ENCODE measurements around the gene RNF207.
A peak's percentile ranks its signal among the peaks of the same experiment; 100 is the strongest.

Gene RNF207

GRCh38 chr1:6176779-6177178 is 29.1 kb upstream of the RNF207 start:
- Histone ChIP-seq H3K18ac (ENCODE audit: low read depth in 1 of 2, low read length in 2 of 2) (no peak overlapping the region), H3K4me2 (ENCODE audit: low read length, poor library complexity, severe bottlenecking) (no peak overlapping the region), H2AK5ac (ENCODE audit: low read length, severe bottlenecking) (no peak overlapping the region), H3K4me3 (ENCODE audit: insufficient read depth in 1 of 2, low read depth in 1 of 2, low read length in 2 of 2) (no peak overlapping the region), H4K8ac (ENCODE audit: low read length) (no peak overlapping the region), H3K9me3 (ENCODE audit: control insufficient read depth, low read length) (peaks cover 6% of the 10 kb centered on the region), H2BK12ac (ENCODE audit: low read length in 2 of 2) (no peak overlapping the region), H3K27ac (ENCODE audit: low read length, poor library complexity, severe bottlenecking) (no peak overlapping the region), H3K23ac (ENCODE audit: low read length in 2 of 2) (no peak overlapping the region), H3K27me3 (ENCODE audit: control insufficient read depth in 1 of 2, insufficient read depth in 1 of 2, low read length in 2 of 2) (peaks cover 64 to 73% of the 10 kb centered on the region in 2 experiments), H3K4ac (ENCODE audit: low read depth in 1 of 2, low read length in 2 of 2) (no peak overlapping the region), H2BK5ac (ENCODE audit: low read depth, low read length, poor library complexity, severe bottlenecking) (no peak overlapping the region), H3K4me1 (ENCODE audit: control insufficient read depth, insufficient read depth, low read depth, low read length) (peaks cover 24% of the 10 kb centered on the region), H3K9ac (ENCODE audit: low read length) (no peak overlapping the region), H2BK15ac (ENCODE audit: low read depth, poor library complexity, severe bottlenecking) (no peak overlapping the region), H3K14ac (ENCODE audit: low read length in 2 of 2) (no peak overlapping the region), H3K36me3 (ENCODE audit: control insufficient read depth in 1 of 2, insufficient read depth in 2 of 2, low read depth in 1 of 2, low read length in 2 of 2) (no peaks in the 10 kb centered on the region), H2BK120ac (ENCODE audit: low read depth, low read length) (no peak overlapping the region), H2AFZ (ENCODE audit: low read depth, low read length) (no peak overlapping the region), H4K91ac (ENCODE audit: low read length) (no peak overlapping the region), H3K79me1 (replicated peaks; ENCODE audit: low read length, poor library complexity, severe bottlenecking) (no peaks in the 10 kb centered on the region)
- no peak for DNase-seq
- 69% methylated on average over 4 of the region's 5 CpGs for WGBS

GRCh38 chr1:6177681-6178380 is 28.1 kb upstream of the RNF207 start:
- H3K18ac ChIP-seq (ENCODE audit: low read depth in 1 of 2, low read length in 2 of 2) = no peak overlapping the region
- no peak for DNase-seq
- no peak overlapping the region for H2AK5ac ChIP-seq (ENCODE audit: low read length, severe bottlenecking)
- H3K14ac ChIP-seq (ENCODE audit: low read length in 2 of 2) = no peak overlapping the region
- no peak overlapping the region for H3K9ac ChIP-seq (ENCODE audit: low read length)
- H3K4me3 ChIP-seq (ENCODE audit: insufficient read depth in 1 of 2, low read depth in 1 of 2, low read length in 2 of 2) = no peak overlapping the region
- H3K23ac ChIP-seq (ENCODE audit: low read length in 2 of 2) = no peak overlapping the region
- H3K27me3 ChIP-seq (ENCODE audit: control insufficient read depth in 1 of 2, insufficient read depth in 1 of 2, low read length in 2 of 2) = peaks cover 62 to 65% of the 10 kb centered on the region in 2 experiments
- H2BK12ac ChIP-seq (ENCODE audit: low read length in 2 of 2) = no peak overlapping the region
- H2BK15ac ChIP-seq (ENCODE audit: low read depth, poor library complexity, severe bottlenecking) = no peak overlapping the region
- no peak overlapping the region for H2AFZ ChIP-seq (ENCODE audit: low read depth, low read length)
- peaks cover 6% of the 10 kb centered on the region for H3K9me3 ChIP-seq (ENCODE audit: control insufficient read depth, low read length)
- H3K79me1 ChIP-seq (replicated peaks; ENCODE audit: low read length, poor library complexity, severe bottlenecking) = no peaks in the 10 kb centered on the region
- peaks cover 24% of the 10 kb centered on the region for H3K4me1 ChIP-seq (ENCODE audit: control insufficient read depth, insufficient read depth, low read depth, low read length)
- no peaks in the 10 kb centered on the region for H3K36me3 ChIP-seq (ENCODE audit: control insufficient read depth in 1 of 2, insufficient read depth in 2 of 2, low read depth in 1 of 2, low read length in 2 of 2)
- H3K4ac ChIP-seq (ENCODE audit: low read depth in 1 of 2, low read length in 2 of 2) = no peak overlapping the region
- 78% methylated on average over 18 of the region's 18 CpGs for WGBS
- H3K27ac ChIP-seq (ENCODE audit: low read length, poor library complexity, severe bottlenecking) = no peak overlapping the region
- no peak overlapping the region for H4K8ac ChIP-seq (ENCODE audit: low read length)
- H3K4me2 ChIP-seq (ENCODE audit: low read length, poor library complexity, severe bottlenecking) = no peak overlapping the region
- H4K91ac ChIP-seq (ENCODE audit: low read length) = no peak overlapping the region
- no peak overlapping the region for H2BK5ac ChIP-seq (ENCODE audit: low read depth, low read length, poor library complexity, severe bottlenecking)
- no peak overlapping the region for H2BK120ac ChIP-seq (ENCODE audit: low read depth, low read length)

- H3K4me1 ChIP-seq (ENCODE audit: control insufficient read depth, insufficient read depth, low read depth, low read length) = peaks cover 32% of the 10 kb centered on the region
- no peak overlapping the region for H2AK5ac ChIP-seq (ENCODE audit: low read length, severe bottlenecking)
- H3K36me3 ChIP-seq (ENCODE audit: control insufficient read depth in 1 of 2, insufficient read depth in 2 of 2, low read depth in 1 of 2, low read length in 2 of 2) = peaks cover under 1 to 4% of the 10 kb centered on the region in 2 experiments
- 18% methylated on average over 33 of the region's 51 CpGs for WGBS
- H3K27me3 ChIP-seq (ENCODE audit: control insufficient read depth in 1 of 2, insufficient read depth in 1 of 2, low read length in 2 of 2) = peaks cover 54 to 57% of the 10 kb centered on the region in 2 experiments
- H3K9ac ChIP-seq (ENCODE audit: low read length) = no peak overlapping the region
- no peak overlapping the region for H2BK12ac ChIP-seq (ENCODE audit: low read length in 2 of 2)
- H3K23ac ChIP-seq (ENCODE audit: low read length in 2 of 2) = peak overlapping the region in 1 of 2 experiments; percentile 29
- no peak overlapping the region for H3K4me3 ChIP-seq (ENCODE audit: insufficient read depth in 1 of 2, low read depth in 1 of 2, low read length in 2 of 2)
- no peak overlapping the region for H2BK120ac ChIP-seq (ENCODE audit: low read depth, low read length)
- H3K79me1 ChIP-seq (replicated peaks; ENCODE audit: low read length, poor library complexity, severe bottlenecking) = peaks cover 5% of the 10 kb centered on the region
- no peak overlapping the region for H3K14ac ChIP-seq (ENCODE audit: low read length in 2 of 2)
- H4K91ac ChIP-seq (ENCODE audit: low read length) = no peak overlapping the region
- H3K18ac ChIP-seq (ENCODE audit: low read depth in 1 of 2, low read length in 2 of 2) = no peak overlapping the region
- no peak overlapping the region for H3K4ac ChIP-seq (ENCODE audit: low read depth in 1 of 2, low read length in 2 of 2)
- no peak overlapping the region for H3K27ac ChIP-seq (ENCODE audit: low read length, poor library complexity, severe bottlenecking)
- H2AFZ ChIP-seq (ENCODE audit: low read depth, low read length) = no peak overlapping the region
- peak overlapping the region; percentile 33 for H3K4me2 ChIP-seq (ENCODE audit: low read length, poor library complexity, severe bottlenecking)
- H2BK5ac ChIP-seq (ENCODE audit: low read depth, low read length, poor library complexity, severe bottlenecking) = no peak overlapping the region
- no peak overlapping the region for H2BK15ac ChIP-seq (ENCODE audit: low read depth, poor library complexity, severe bottlenecking)
- no peak overlapping the region for H4K8ac ChIP-seq (ENCODE audit: low read length)
- peaks cover 6% of the 10 kb centered on the region for H3K9me3 ChIP-seq (ENCODE audit: control insufficient read depth, low read length)
- no peak for DNase-seq
Measured at GRCh38 chr1:6178751-6179563, 27.0 kb upstream of the RNF207 start.

DNA sequence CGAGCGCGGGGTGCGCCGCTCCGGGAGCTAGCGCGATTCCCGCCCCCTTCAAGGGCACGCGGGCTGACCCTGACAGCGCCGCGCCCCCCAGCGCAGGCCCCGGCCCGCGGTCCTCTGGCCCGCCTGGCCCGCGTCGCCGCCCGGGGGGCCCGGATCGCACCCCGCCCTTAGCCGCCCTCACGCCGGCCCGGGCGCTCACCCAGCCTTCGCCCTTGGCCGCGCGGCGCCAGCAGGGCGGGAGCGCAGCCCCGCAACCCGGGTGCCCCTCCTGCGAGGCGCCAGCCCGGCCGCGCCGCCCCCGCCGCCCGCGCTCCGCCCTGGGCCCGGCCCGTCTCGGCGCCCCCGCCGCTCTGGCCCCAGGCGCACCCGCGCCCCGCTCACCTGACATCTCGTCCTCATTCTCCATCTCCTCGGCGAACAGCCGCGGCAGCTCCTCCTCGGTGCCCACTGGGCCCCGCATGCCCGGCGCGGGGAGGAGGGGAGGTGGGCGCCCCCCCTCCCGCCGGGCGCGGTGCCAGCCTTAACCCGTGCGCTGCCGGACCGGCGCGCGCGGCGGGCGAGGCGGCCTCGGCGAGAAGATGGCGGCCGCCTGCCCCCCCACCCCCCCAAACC is 26.2 kb upstream of the RNF207 start:
- H3K4ac ChIP-seq (ENCODE audit: low read depth in 1 of 2, low read length in 2 of 2) = no peak overlapping the region
- no peak overlapping the region for H2AK5ac ChIP-seq (ENCODE audit: low read length, severe bottlenecking)
- no peak overlapping the region for H3K9ac ChIP-seq (ENCODE audit: low read length)
- H4K8ac ChIP-seq (ENCODE audit: low read length) = no peak overlapping the region
- no peak overlapping the region for H3K27ac ChIP-seq (ENCODE audit: low read length, poor library complexity, severe bottlenecking)
- WGBS = 6% methylated on average over 7 of the region's 92 CpGs
- peaks cover 6% of the 10 kb centered on the region for H3K9me3 ChIP-seq (ENCODE audit: control insufficient read depth, low read length)
- H3K4me2 ChIP-seq (ENCODE audit: low read length, poor library complexity, severe bottlenecking) = peak overlapping the region; percentile 82
- DNase-seq = no peak
- H4K91ac ChIP-seq (ENCODE audit: low read length) = no peak overlapping the region
- no peak overlapping the region for H3K14ac ChIP-seq (ENCODE audit: low read length in 2 of 2)
- H3K18ac ChIP-seq (ENCODE audit: low read depth in 1 of 2, low read length in 2 of 2) = no peak overlapping the region
- no peak overlapping the region for H2AFZ ChIP-seq (ENCODE audit: low read depth, low read length)
- no peak overlapping the region for H3K23ac ChIP-seq (ENCODE audit: low read length in 2 of 2)
- H3K27me3 ChIP-seq (ENCODE audit: control insufficient read depth in 1 of 2, insufficient read depth in 1 of 2, low read length in 2 of 2) = peaks cover 52 to 53% of the 10 kb centered on the region in 2 experiments
- H3K4me3 ChIP-seq (ENCODE audit: insufficient read depth in 1 of 2, low read depth in 1 of 2, low read length in 2 of 2) = peak overlapping the region in 1 of 2 experiments; percentile 41
- peaks cover 12% of the 10 kb centered on the region for H3K79me1 ChIP-seq (replicated peaks; ENCODE audit: low read length, poor library complexity, severe bottlenecking)
- H2BK12ac ChIP-seq (ENCODE audit: low read length in 2 of 2) = no peak overlapping the region
- H3K4me1 ChIP-seq (ENCODE audit: control insufficient read depth, insufficient read depth, low read depth, low read length) = peaks cover 36% of the 10 kb centered on the region
- H2BK15ac ChIP-seq (ENCODE audit: low read depth, poor library complexity, severe bottlenecking) = no peak overlapping the region
- H3K36me3 ChIP-seq (ENCODE audit: control insufficient read depth in 1 of 2, insufficient read depth in 2 of 2, low read depth in 1 of 2, low read length in 2 of 2) = peaks cover 8 to 11% of the 10 kb centered on the region in 2 experiments
- no peak overlapping the region for H2BK5ac ChIP-seq (ENCODE audit: low read depth, low read length, poor library complexity, severe bottlenecking)
- H2BK120ac ChIP-seq (ENCODE audit: low read depth, low read length) = no peak overlapping the region

Measured in mesenchymal stem cell (in vitro differentiated cells and primary cell).